SHP77 treated with DMSO at 0.1 percent for 48 hours (cell line): ENCODE measurements around the gene SLIT1.

Source experiments
- DNase-seq: peaks from one replicate; lab custom pipeline; 2025; lab: John Stamatoyannopoulos, UW

The SLIT1 gene

DNA sequence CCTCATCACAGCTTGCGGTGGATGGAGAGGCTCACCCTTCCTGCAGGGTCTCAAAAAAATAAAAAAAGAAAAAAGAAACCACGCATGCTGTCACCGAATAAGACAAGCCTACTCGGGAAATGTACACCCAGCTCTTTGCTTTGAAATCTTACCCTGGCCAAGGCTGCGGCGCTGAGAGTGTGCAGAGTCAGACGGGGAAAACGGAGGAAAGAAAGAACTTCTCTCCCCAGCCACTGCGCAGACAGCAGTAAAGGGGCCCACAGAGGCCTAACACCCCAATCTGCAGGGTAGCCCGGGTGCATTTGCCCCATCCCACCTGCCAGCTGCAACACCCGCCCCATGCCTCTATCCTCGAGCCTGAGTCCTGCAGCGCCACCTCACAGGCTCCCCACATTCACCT is 14.8 kb downstream of the SLIT1 start:
- DNase-seq = no peak

DNA sequence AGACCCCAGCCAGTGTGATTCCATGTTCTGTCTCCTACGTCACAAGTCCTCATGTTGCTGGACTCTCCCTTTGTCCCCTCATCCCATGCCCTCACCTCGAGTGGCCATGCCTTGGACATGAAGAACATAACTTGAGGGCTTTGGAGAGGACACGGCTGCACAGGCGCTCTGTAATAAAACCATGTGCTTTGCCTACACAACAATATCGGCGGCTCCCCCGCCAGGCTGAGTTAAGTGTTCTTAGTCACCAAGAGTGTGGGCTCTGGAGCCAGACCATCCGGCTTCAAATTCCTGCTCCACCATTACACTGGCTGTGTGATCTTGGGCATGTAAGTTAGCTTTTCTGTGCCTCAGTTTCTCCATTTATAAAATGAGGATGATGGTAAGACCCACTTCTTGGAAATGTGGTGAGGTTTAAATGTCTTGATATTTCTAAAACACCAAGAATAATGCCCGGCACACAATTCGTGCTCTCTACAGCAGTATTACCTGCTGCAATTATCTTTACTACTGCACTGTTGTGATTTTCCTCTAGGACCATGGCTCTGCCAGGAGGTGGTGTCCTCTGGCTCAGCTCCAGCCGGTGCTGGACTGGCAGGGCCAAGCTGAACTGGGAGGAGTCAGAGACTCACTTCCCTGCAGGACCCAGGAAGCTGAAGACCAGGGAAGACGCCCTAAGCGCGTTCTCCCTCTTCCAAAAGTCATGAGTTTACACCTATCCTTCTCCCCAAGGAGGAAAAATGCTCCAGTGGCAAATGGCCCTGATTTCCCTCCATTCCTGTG is 15.7 kb downstream of the SLIT1 start:
- no peak for DNase-seq

DNA sequence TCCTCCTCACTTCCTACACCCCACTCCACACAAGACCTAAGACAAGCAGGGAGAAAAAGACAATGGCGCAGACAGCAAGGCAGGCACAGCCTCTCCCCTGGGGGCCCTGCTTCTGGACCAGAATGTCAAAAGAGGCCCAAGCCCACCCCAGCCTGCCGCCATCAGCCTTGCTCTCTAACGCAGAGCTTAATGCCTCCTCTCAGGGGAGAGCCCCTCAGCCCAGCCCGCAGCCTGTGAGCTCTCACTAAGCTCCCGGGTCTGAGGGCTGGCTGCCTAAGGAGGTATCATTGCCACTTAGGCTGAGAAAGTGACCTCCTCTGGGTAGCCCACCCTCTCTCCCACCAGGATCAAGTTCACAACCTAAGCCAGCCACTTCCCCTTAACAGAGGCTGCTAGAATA is 16.7 kb downstream of the SLIT1 start:
- DNase-seq = no peak

DNA sequence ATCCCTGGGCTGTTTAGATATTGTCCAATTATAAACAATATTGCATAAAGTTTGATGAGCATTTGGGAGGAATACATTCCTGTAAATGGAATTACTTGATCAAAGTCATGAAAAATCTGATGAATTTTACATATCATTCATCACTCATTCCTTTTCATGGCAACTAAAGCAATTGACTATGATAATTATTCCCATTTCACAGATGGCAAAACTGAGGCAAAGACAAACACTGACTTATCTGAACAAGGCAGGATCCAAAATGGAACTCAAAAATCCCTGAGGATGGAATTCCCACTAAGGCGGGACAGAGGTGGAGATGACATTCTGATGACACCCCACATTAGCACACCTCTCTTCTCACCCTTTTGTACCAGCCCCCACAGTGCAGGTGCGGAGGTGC is 17.1 kb downstream of the SLIT1 start:
- DNase-seq = no peak

DNA sequence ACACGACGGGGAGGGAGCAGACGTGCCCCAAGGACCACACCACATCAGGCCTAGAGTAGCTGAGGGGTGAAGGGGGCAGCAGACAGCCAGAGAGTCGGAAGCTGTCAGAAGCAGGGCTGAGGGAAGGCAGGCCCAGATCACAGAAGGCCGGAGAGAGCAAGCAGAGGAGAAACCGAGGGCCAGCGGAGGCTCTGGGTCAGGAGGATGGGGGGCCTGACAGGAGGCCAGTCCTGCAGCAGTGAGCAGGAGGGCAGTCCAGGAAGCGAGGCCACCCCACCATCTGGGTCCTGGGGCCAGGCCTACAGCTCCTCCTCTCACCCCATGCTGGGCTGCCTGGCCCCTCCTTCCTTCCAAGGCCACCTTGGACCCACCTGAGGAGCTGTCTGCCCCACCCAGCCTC is 20.3 kb downstream of the SLIT1 start:
- DNase-seq = no peak

DNA sequence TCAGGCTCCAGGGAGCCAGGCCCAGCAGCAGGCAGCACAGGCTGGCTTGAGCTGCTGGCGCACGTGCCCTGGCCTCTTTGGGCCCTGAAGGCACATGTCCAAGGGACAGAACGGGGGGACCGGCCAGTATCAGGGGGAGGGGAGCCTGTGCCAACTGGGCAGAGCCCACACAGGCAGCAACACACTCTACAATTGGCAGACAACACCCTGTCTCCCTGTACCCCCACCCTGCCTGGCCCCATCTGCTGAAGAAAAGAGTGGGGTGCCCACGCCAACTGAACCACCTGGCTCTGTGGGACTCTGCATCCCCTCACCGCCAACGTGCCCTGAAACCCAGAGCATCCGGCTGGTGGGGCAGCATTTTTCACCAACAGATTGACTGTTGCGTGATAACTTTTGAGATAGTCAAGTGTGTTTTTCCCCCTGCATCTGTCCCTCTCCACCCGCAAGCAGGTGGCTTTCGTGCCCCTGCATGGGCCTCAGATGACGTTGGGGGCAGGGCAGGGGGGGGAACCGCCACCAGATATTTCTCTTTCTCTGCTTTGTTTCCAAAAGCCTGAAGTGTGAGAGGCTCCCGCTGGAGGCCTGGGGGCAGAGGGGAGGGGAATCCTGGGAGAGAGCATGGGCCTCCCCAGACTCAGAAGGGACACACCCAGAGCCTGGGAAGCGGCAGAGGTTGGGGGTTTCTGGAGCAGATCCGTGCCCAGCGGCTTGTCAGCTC is 21.8 kb downstream of the SLIT1 start:
- no peak for DNase-seq

DNA sequence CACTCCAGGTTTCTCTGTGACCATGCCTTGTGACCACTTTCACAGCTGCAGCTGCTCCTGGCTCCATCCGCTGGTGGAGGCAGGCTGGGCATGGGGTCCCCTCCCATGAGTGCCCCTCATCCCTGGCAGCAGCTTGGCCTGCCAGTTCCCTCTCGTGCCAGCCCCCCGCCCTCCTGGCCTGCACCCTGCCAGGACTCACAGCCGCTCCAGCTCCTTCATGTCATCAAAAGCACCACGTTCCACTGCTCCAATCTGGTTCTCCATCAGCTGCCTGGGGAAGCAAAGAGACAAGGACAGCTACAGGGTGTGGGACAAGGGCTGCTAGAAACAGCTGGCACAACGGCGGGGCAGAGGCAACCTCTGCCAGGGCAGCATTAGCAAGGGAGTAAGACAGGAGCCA is 22.6 kb downstream of the SLIT1 start:
- no peak for DNase-seq

DNA sequence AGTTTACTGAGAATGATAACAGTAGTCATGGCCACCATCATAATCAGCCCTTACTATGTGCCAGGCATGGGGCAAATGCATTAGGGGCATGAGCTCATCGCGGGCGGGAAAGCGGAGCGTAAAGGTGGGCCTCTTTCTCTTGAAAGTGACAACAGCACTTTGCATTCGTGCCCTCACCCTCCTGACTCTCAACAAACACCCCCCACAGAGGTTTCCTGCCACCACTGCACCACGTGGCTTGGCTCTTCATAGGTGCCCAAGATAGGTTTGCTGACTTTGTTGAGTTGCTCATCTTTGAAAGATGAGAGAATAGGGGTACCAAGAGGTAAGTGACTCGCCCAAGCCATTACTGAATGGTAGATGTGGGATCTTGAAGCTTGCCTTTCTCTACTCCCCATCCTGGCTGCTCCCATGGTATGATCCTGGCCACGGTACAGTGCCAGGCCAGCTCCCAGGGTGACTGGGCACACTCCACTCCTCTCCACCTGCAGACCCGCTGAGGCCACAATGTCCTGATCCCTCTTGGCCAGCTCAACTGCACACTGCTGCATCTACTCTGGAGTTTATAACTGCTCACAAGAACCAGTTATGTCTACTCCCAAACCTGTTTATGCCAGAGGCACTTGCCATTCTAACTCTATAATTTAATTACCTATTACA is 26.0 kb downstream of the SLIT1 start:
- no peak for DNase-seq

DNA sequence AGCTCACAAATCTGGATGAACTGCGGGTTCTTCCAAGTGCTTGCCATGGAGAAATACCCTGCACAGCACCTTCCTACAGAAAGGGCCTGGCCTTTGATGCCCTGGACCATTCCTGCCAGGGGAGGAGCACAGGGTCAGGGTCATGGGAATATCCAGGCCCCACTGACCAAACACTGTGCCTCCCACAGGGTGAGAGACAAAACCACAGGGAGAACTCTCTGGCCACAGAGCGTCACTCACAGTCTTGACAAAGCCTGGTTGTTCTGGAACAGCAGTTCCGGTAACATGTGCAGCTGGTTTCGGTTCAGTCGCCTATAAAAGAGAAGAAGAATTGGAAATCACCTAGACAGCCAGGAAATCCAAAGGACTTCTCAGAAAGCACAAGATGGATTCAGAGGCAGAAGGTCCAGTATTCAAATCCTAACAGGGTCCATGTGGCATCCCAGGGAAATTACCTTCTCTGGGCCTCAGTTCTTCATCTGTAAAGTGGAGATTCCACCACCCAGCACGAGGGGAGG is 28.1 kb downstream of the SLIT1 start:
- no peak for DNase-seq

DNA sequence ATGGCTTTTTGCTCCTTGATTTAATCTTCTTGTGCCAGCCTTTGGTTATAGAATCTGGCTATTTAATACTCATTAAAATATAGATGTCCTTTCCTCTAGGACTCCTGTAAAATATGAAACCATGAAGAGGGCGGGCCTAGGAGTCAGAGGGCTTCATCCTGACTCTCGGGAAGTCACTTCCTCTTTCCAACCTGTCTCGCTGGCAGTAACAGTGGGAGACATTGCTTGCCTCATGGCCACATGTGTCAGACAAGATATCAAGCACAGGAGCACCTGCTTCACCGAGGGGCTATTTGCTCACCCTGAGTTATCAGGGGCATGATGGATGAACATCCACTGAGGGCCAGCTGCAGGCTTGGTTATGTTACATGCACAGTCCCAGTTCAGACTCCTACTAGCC is 31.0 kb downstream of the SLIT1 start:
- peak; percentile 50 for DNase-seq

DNA sequence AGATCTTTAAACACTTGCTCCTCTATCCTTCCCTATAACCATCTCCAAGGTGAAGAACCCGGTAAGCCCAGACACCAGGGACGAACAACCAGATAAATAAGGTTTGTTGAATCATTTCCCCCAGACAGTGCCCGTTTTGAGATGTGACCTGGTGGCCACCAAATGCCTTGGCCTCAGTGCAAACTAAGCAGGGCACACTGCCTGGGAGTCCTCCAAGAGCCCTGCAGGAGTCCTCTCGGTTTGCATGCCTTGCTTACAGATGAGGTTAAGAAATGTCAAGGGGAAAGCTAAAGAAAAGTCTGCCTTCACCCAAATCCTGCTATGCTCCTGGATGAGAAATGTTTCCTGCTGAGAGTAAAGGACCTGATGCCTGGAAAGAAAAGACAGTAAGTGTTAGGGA is 31.6 kb downstream of the SLIT1 start:
- DNase-seq = no peak

DNA sequence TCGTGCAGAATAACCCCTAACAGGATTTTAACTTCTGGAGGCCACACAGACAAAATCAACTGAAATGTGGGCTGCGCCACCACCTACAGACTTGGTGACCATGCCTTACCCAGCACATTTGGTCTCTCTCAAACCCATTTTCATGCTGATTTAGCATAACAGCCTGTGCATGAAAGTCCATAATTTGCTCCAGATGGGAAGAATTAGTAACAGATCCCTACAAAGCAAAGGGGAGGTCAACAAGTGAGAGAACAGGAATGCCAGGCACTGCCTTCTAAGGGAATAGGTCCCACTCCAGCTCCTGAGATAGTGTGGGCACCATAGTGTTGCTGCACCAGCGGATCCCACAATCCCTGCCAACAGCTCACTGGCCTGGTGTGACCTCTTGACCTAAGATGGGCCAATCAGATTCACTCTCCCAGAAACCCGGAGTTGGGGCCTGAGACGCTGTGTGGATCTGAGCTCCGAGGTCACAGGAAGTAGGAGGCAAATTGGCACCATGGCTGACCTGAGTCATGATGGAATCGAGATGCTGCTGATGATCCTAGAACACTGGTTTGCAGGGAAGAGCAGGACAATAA is 32.4 kb downstream of the SLIT1 start:
- DNase-seq = no peak

DNA sequence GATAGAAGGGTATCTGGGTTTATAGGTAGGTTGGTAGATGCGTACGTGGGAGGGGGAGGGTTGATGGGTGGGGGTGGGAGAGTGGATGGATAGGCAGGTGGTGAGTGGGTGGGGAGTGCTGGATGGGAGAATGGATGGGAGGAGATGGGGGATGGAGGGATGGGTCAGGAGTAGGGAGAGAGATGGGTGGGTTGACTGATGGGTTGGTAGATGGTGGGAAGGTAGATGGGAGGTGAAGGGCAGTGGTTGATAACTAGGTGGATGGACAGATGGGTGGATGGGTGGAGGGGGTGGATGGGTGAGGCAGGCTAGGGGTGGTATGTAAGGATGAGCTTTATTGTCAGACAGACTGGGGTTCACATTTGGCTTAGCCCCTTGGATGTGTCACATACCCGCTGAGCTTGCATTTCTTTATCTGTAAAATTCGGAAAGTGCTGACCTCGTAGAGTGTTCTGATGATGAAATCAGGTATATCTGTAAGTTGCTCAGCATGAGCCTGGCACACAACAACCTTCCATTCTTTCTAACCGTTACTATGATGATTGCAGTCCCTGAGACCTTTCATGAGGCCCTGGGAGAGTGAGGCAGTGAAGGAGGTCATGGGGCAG is 34.3 kb downstream of the SLIT1 start:
- DNase-seq = no peak

DNA sequence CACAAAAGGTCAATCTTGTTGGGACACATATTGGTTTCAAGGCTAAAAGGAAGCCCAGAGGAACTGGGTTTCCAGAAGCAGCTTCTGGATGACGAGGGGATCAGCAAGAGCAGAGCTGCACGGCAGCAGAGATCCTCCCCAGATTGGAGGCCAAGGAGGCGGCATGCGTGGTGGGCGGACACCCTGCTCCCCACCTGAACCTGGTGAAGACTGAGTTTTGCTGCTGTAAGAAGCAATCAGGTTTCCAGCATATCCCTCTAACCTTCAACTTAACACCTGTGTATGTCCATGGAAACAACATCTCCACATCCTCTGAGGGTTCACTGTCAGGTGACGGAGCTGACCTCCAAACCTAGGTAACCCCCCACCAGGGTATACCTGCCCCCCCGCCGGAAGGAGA is 35.1 kb downstream of the SLIT1 start:
- DNase-seq = no peak

DNA sequence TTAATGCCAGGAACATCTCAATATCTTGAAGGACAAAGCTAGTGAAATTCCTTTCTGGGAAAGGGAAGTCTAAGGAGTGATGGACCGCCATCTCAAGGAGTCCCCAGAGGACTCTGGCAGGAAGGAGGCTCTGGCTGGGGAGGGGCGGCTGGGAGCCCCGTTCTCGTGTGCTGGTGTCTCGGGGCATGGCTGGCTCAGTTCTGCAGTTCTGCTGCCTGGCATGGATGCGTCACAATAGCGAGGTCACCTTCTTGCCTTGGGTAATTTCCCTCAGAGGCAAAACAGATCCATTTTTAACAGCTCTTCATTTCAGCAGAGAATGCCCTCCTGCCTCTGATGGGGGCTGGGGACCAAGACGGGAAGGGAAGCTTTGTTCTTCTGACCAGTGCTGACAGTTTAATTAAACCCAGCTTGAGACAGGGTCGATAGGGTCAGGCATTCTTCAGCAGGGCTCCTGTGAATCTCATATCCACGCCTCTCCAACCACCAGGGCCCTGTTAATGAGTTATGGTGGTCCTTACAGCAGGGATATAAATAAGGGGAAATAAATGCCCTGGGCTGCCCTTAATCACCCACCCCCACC is 35.7 kb downstream of the SLIT1 start:
- DNase-seq = no peak

DNA sequence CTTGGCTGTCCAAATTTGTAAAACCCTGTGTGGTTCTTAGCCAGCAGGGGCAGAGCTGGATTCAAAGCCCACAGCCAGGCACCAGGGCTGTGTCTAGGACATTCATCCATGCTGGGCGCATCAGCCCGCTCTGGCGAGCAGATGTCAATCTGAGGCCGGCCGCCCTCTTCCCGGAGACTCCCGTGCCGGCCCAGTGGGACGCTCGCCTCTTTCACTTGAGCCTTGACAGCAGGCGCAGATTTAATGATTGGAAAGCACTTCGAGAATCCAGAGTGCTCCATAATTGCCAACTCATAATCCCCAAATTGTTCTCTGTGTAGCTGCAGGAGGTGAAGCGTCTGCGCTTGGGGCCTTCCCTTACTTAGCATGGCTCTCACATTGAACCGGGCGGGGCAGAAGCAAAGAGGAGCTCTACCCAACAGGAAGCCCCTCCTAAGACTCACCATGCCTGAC is 36.7 kb downstream of the SLIT1 start:
- DNase-seq = no peak

DNA sequence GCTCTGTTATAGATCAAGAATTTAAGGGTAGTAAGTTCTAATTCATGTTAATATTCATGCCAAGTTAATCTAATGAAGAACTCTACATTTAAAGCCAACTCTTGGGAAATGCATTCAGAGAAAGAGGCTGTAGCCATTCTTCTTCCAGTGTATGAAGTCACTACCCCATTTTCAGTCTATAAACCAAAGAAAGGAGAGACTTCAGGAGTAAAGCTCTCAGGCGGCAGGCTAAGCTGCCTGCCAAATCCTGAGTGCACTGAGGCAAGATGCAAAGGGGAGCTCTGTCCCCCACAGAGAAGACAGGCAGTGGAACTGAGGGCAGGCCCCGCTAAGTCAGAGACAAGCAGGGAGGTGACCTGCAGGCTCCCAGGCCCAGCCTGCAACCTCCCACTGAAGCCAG is 41.5 kb downstream of the SLIT1 start:
- DNase-seq = no peak

DNA sequence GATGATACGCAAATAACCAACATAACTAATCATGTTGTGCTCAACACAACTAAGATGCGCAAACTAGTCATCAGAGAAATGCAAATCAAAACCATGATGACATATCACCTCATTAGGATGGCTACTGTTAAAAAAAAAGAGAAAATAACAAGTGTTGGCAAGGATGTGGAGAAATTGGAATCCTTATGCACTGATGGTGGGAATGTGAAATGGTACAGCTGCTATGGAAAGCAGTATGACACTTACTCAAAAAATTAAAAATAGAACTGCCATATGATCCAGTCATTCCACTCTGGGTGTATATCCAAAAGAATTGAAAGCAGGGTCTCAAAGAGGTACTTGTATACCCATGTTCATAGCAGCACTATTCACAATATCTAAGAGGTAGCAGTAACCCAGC is 42.9 kb downstream of the SLIT1 start:
- DNase-seq = no peak

DNA sequence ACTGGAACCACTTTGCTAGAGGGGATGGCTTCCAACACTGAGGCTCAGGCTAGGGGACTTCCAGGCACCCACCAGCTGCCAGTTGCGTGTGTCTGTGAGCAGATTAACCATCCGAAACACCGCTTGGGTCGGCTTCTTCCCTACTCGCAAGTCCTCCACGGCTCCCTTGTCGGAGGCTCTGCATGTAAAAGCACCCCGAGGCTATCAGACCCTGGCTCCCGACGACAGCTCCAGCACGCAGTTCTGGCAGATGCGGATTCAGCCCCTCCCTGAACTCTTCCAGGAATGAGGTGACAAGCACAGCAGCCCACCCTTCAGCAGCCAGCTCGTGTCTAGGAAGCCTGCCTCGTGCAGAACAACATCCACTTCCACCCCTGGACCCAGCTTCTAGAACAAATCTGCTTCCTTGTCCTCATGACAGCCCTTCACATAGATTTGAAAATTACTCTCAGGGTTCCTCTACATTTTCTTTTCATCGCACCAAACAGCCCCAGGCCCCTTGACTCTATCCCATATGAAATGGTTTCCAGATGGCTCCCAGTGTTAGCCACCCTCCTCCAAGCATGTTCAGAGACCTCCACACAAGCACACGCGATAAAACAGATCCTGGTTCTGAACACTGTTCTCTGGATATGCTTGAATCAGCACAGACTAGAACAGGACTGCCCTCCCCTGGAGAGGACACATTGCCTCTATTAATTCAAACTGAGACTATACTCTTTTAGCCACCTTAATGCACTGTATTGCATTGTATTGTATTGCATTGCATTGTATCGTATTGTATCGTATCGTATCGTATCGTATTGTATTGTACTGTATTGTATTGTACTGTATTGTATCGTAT is 44.6 kb downstream of the SLIT1 start:
- DNase-seq = no peak

DNA sequence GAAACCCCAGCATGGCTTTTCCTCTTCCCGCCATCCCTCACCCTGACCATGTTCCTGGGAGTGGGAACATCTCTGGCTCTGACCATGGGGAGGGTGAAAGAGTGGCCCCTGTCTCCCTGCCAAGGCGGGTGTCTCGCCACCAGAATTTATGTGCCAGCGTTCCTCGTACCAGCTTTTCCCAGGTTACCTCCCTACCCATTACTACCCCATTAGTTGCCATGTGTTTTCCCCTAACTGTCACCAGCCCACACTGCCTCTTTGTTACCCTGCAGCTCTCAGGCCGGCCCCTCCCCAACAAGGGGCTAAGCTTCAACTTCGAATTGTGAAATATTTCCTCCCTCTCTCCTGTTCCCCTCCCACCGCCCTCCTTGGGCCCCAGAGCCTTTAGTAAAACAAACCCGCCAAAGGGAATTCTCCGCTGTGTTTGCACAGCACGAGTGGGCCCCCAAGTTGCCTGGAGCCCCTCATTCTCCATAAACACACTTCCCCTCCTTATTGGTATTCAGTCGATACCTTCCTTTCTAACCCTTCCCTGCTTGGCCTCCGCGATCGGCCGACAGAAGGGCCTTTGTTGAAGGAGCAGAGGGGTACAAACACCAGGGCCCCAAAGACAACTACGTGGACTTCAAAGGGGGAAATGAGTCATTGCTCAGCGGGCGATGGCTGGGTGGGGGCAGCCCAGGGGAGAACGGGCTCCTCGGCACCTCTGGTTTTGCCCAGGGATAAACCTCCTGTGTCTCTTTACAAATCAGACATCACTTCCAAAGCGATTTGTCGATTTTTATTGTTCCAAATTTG is 45.5 kb downstream of the SLIT1 start:
- no peak for DNase-seq
